Activated CD4-positive, alpha-beta T cell treated with anti-CD3 and anti-CD28 coated beads, Interleukin-10, Interleukin-2, amounts not matched to agents 100 ng/mL and 50 ng/mL, durations not matched to agents 16 hours and 8 hours (primary cell): ENCODE data around the gene CCDC93.

Source experiments
- DNase-seq: peaks from one replicate; pipeline ENCODE4 v3.0.0-alpha.2; 2020

CCDC93 gene

GRCh38 chr2:117985092-117985491 is 28.8 kb downstream of the CCDC93 start:
- DNase-seq = no peak

- no peak for DNase-seq
Observed at GRCh38 chr2:117984208-117984607, 29.7 kb downstream of the CCDC93 start.

GRCh38 chr2:117983040-117983439 is 30.8 kb downstream of the CCDC93 start:
- no peak for DNase-seq

GRCh38 chr2:117982376-117983033 is 31.4 kb downstream of the CCDC93 start:
- DNase-seq = no peak

- DNase-seq = no peak
Observed at GRCh38 chr2:117981810-117982209, 32.1 kb downstream of the CCDC93 start.

- DNase-seq = no peak
Observed at GRCh38 chr2:117980783-117981676, 32.8 kb downstream of the CCDC93 start.

- no peak for DNase-seq
Observed at GRCh38 chr2:117979911-117980701, 33.8 kb downstream of the CCDC93 start.

- DNase-seq = no peak
Observed at GRCh38 chr2:117977696-117978095, 36.2 kb downstream of the CCDC93 start.

GRCh38 chr2:117976581-117976980 is 37.3 kb downstream of the CCDC93 start:
- no peak for DNase-seq

- DNase-seq = no peak
Observed at GRCh38 chr2:117973498-117974082, 40.3 kb downstream of the CCDC93 start.

- no peak for DNase-seq
Observed at GRCh38 chr2:117972476-117973123, 41.3 kb downstream of the CCDC93 start.

GRCh38 chr2:117968722-117969121 is 45.1 kb downstream of the CCDC93 start:
- DNase-seq = no peak

GRCh38 chr2:117967977-117968718 is 45.7 kb downstream of the CCDC93 start:
- no peak for DNase-seq

GRCh38 chr2:117963446-117963845 is 50.4 kb downstream of the CCDC93 start:
- DNase-seq = no peak

GRCh38 chr2:117961201-117961600 is 52.7 kb downstream of the CCDC93 start:
- DNase-seq = no peak

GRCh38 chr2:117960231-117960630 is 53.6 kb downstream of the CCDC93 start:
- DNase-seq = no peak

- no peak for DNase-seq
Observed at GRCh38 chr2:117958186-117958585, 55.7 kb downstream of the CCDC93 start.

GRCh38 chr2:117957616-117958015 is 56.3 kb downstream of the CCDC93 start:
- no peak for DNase-seq

GRCh38 chr2:117956036-117956796 is 57.7 kb downstream of the CCDC93 start:
- no peak for DNase-seq

- no peak for DNase-seq
Observed at GRCh38 chr2:117953231-117953630, 60.6 kb downstream of the CCDC93 start.

- DNase-seq = no peak
Observed at GRCh38 chr2:117952701-117953100, 61.2 kb downstream of the CCDC93 start.
